Stimulated activated CD4-positive, alpha-beta T cell treated with anti-CD3 and anti-CD28 coated beads, Interleukin-12 subunit alpha, Interleukin-12 subunit beta, amount 100 ng/mL, for 24 hours (primary cell): Measurements from ENCODE around the gene BOK.

Experiments
- DNase-seq, 2 experiments: peaks; one replicate each; pipeline ENCODE4 v3.0.0-alpha.2; 2020; ENCODE audit warnings: low read depth in 2 of 2

The BOK gene

DNA sequence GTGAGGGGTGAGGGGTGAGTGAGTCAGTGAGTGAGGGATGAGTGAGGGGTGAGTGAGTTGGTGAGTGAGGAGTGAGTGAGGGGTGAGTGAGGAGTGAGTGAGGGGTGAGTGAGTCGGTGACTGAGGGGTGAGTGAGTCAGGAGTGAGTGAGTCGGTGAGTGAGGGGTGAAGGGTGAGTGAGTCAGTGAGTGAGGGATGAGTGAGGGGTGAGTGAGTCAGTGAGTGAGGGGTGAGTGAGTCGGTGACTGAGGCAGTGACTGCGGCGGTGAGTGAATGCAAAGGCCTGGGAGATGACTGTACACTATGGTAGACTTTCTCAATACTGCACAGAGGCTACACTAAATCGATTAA, 61.8 kb downstream of the BOK start:
- peak; percentile 28 to 56 for DNase-seq
